Neural progenitor cell (in vitro differentiated cells): ENCODE data around the gene SCFD2. TPM values are rescaled to one million over a fixed set of nuclear protein-coding genes. Genes with fewer than 3 reads are reported as not detected.
"Not testable (repeated sequence)": the region's sequence is repeated elsewhere in the genome, so short reads cannot be mapped to it uniquely, and the experiment has no call there.

ENCODE experiments used
- DNase-seq: peaks from one replicate; pipeline ENCODE4 v3.0.0-alpha.2; 2016; ENCODE audit warnings: low spot score
- H2AFZ ChIP-seq: fragments of 200-600 bp; sonication (generic); replicated peaks from 2 replicates; pipeline ENCODE4 v1.6.1; 2016; ENCODE audit warnings: antibody characterized with exemption
- H3F3A ChIP-seq: fragments of 200-600 bp; sonication (generic); 2 replicates; pipeline ENCODE4 v1.6.1; 2016; ENCODE audit warnings: antibody characterized with exemption, low read depth
- H3K27ac ChIP-seq: fragments of 200-600 bp; sonication (generic); 2 replicates; pipeline ENCODE4 v1.5.1; 2016; ENCODE audit warnings: mild to moderate bottlenecking
- H3K27me3 ChIP-seq: fragments of 200-600 bp; sonication (generic); 2 replicates; pipeline ENCODE4 v1.6.1; 2016; ENCODE audit warnings: mild to moderate bottlenecking, moderate library complexity
- H3K36me3 ChIP-seq: fragments of 200-600 bp; sonication (generic); 2 replicates; pipeline ENCODE4 v1.5.1; 2016
- H3K4me1 ChIP-seq: fragments of 200-600 bp; sonication (generic); 2 replicates; pipeline ENCODE4 v1.6.1; 2016; ENCODE audit warnings: mixed run types
- H3K4me2 ChIP-seq: fragments of 200-600 bp; sonication (generic); 2 replicates; pipeline ENCODE4 v1.6.1; 2016
- H3K4me3 ChIP-seq: fragments of 200-600 bp; sonication (generic); 2 replicates; pipeline ENCODE4 v1.5.1; 2016
- H3K79me2 ChIP-seq: fragments of 200-600 bp; sonication (generic); 2 replicates; pipeline ENCODE4 v1.6.1; 2016; ENCODE audit warnings: low read depth
- H3K9ac ChIP-seq: fragments of 200-600 bp; sonication (generic); 2 replicates; pipeline ENCODE4 v1.6.1; 2016
- H3K9me3 ChIP-seq: fragments of 200-600 bp; sonication (generic); 2 replicates; pipeline ENCODE4 v1.5.1; 2016; ENCODE audit warnings: low read depth
- H4K20me1 ChIP-seq: fragments of 200-600 bp; sonication (generic); 2 replicates; pipeline ENCODE4 v1.6.1; 2016; ENCODE audit warnings: low read depth
- H3K27ac Mint-ChIP-seq: 3 replicates; pipeline ENCODE4 v1.8.0; 2021; ENCODE audit warnings: mixed read lengths
- H3K27me3 Mint-ChIP-seq: 2 replicates; pipeline ENCODE4 v1.8.0; 2022; ENCODE audit warnings: low read depth, mild to moderate bottlenecking, inconsistent platforms, moderate library complexity, mixed read lengths; ENCODE audit not compliant: insufficient read depth
- H3K36me3 Mint-ChIP-seq: 3 replicates; pipeline ENCODE4 v1.8.0; 2021; ENCODE audit warnings: mixed read lengths
- H3K4me1 Mint-ChIP-seq: 3 replicates; pipeline ENCODE4 v1.8.0; 2021; ENCODE audit warnings: mixed read lengths
- H3K4me3 Mint-ChIP-seq: 3 replicates; pipeline ENCODE4 v1.8.0; 2021; ENCODE audit warnings: mild to moderate bottlenecking, moderate library complexity, mixed read lengths
- H3K9me3 Mint-ChIP-seq: 3 replicates; pipeline ENCODE4 v1.8.0; 2020; ENCODE audit warnings: mixed read lengths
- EZH2 ChIP-seq: fragments of 200-600 bp; sonication (generic); IDR thresholded peaks from 2 replicates; pipeline ENCODE4 v1.6.1; 2017; ENCODE audit warnings: antibody characterized with exemption, mild to moderate bottlenecking, moderate library complexity
- EZH2phosphoT487 ChIP-seq: fragments of 200-600 bp; sonication (generic); IDR thresholded peaks from 2 replicates; pipeline ENCODE4 v1.6.1; 2017; ENCODE audit warnings: antibody characterized with exemption
- total RNA-seq: library from RNA; depleted of rRNA; stranded (reverse); fragments of >200 nt; gene quantifications from 2 replicates; pipeline ENCODE4 v1.2.3, GENCODE V29; 2015; ENCODE audit warnings: low replicate concordance
- TF ChIP-seq, protein P1 (sequence below): fragments of 200-600 bp; sonication (generic); IDR thresholded peaks from 2 replicates; pipeline ENCODE4 v1.5.1; 2017; ENCODE audit warnings: antibody characterized with exemption, mild to moderate bottlenecking

Gene SCFD2
- total RNA-seq, 1 donor from 2014 or later: 4.8 TPM

DNA sequence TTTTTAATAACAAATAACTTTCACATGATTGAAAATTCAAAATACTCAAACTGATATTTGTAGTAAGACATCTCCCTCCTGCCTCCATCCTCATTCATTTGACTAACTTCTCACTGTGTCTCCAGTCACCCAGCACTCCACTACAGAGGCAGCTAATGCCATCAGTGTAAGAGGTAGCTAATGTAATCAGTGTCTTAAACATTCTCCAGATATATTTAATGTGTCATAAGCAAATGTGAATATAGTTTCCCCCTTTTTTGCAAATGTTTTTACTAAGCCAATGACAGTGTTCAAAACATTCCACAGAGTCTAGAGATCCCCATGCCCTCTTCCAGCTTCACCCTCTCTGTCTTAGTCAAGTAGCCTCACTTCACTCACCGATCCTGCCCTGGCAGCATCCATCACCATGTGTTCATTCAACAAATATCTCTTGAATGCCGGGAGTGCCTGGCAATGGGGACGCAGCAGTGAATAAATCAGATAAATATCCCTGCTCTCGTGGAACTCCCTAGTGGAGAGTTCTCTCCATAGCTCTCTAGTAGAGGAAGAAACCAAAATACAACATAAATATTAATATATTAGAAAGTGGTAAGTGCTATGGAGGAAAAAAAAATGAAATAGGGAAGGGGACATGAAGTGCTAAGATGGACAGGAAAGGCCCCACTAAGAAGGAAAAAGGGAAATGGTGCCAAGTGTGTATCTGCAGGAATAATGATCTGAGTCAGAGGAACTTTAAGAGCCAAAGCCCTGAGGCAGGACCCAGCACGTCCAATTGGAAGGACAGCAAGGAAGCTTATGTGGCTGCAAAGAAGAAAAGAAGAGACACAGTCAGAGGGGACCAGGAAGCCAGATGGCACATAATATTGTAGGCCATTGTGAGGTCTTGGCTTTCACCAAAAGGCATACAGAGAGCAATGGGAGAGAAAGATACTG is 18.7 kb downstream of the SCFD2 start:
- Histone ChIP-seq H3F3A (no peaks in the 10 kb centered on the region), H3K4me1 (no peaks in the 10 kb centered on the region), H3K27me3 (no peaks in the 10 kb centered on the region), H3K4me2 (no peak overlapping the region), H3K36me3 (no peaks in the 10 kb centered on the region), H3K9ac (no peak overlapping the region), H3K79me2 (no peaks in the 10 kb centered on the region), H3K27ac (no peak overlapping the region), H2AFZ (no peak overlapping the region), H4K20me1 (no peaks in the 10 kb centered on the region), H3K9me3 (no peaks in the 10 kb centered on the region), H3K4me3 (no peak overlapping the region)
- Mint-ChIP-seq H3K27me3 (no peaks in the 10 kb centered on the region), H3K9me3 (peaks cover 2% of the 10 kb centered on the region), H3K27ac (no peak overlapping the region), H3K4me3 (no peak overlapping the region), H3K4me1 (no peaks in the 10 kb centered on the region), H3K36me3 (no peaks in the 10 kb centered on the region)
- TF ChIP-seq, protein P1, sequence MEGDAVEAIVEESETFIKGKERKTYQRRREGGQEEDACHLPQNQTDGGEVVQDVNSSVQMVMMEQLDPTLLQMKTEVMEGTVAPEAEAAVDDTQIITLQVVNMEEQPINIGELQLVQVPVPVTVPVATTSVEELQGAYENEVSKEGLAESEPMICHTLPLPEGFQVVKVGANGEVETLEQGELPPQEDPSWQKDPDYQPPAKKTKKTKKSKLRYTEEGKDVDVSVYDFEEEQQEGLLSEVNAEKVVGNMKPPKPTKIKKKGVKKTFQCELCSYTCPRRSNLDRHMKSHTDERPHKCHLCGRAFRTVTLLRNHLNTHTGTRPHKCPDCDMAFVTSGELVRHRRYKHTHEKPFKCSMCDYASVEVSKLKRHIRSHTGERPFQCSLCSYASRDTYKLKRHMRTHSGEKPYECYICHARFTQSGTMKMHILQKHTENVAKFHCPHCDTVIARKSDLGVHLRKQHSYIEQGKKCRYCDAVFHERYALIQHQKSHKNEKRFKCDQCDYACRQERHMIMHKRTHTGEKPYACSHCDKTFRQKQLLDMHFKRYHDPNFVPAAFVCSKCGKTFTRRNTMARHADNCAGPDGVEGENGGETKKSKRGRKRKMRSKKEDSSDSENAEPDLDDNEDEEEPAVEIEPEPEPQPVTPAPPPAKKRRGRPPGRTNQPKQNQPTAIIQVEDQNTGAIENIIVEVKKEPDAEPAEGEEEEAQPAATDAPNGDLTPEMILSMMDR: no peak
- TF ChIP-seq EZH2phosphoT487 (no peak), EZH2 (no peak)
- no peak for DNase-seq

DNA sequence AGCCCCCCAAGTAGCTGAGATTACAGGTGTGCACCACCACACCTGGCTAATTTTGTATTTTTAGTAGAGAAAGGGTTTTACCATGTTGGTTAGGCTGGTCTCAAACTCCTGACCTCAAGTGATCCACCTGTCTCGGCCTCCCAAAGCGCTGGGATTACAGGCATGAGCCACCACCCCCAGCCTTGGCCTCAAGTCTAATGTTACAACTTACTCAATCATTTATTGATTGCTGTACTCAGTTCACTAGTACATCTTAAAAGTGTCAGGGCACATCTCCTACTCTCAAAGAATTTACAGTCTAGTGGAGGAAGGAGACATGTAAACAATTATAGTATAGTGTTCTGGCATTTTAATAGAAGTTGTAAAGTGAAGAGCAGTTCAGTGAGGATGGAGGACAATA is 19.5 kb downstream of the SCFD2 start:
- H3K4me1 Mint-ChIP-seq, H3K36me3 ChIP-seq, H3K79me2 ChIP-seq, H3K27me3 Mint-ChIP-seq, DNase-seq, H3K4me1 ChIP-seq, H3K4me2 ChIP-seq, H3F3A ChIP-seq, H3K9ac ChIP-seq, H3K27ac ChIP-seq, H3K27me3 ChIP-seq, H3K9me3 ChIP-seq, H3K4me3 Mint-ChIP-seq, H2AFZ ChIP-seq, H4K20me1 ChIP-seq, H3K36me3 Mint-ChIP-seq, H3K9me3 Mint-ChIP-seq, H3K27ac Mint-ChIP-seq, H3K4me3 ChIP-seq: not testable (repeated sequence)

DNA sequence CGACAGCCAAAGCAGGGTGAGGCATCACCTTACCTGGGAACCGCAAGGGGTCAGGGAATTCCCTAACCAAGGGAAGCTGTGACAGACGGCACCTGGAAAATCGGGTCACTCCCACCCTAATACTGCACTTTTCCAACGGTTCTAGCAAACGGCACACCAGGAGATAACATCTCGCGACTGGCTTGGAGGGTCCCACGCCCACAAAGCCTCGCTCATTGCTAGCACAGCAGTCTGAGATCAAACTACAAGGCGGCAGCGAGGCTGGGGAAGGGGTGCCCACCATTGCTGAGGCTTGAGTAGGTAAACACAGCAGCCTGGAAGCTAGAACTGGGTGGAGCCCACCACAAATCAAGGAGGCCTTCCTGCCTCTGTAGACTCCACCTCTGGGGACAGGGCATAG is 25.7 kb downstream of the SCFD2 start:
- H3K79me2 ChIP-seq, H3K9me3 Mint-ChIP-seq, H3K27ac Mint-ChIP-seq, DNase-seq, H3K36me3 Mint-ChIP-seq, H3K4me1 Mint-ChIP-seq, H3K27ac ChIP-seq, H3K4me2 ChIP-seq, H4K20me1 ChIP-seq, H3K27me3 ChIP-seq, H3K36me3 ChIP-seq, H3K9ac ChIP-seq, H3K4me3 Mint-ChIP-seq, H3F3A ChIP-seq, H3K9me3 ChIP-seq, H3K27me3 Mint-ChIP-seq, H3K4me1 ChIP-seq, H3K4me3 ChIP-seq, H2AFZ ChIP-seq: not testable (repeated sequence)

DNA sequence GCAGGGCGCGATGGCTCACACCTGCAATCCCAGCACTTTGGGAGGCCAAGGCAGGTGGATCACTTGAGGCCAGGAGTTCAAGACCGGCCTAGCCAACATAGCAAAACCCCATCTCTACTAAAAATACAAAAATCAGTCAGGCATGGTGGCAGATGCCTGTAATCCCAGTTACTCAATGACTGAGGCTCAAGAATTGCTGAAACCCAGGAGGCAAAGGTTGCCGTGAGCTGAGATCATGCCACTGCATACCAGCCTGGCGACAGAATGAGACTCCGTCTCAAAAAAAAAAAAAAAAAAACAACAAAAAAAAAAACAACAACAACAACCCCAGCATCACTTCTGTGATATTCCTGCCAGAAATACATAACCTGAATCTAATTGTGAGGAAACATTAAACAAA is 30.9 kb downstream of the SCFD2 start:
- not testable (repeated sequence) for H3K27ac Mint-ChIP-seq, DNase-seq, H3K79me2 ChIP-seq, H3K9me3 ChIP-seq, H3K4me3 ChIP-seq, H3K36me3 ChIP-seq, H3K27ac ChIP-seq, H3K27me3 Mint-ChIP-seq, H4K20me1 ChIP-seq, H3K27me3 ChIP-seq, H3K36me3 Mint-ChIP-seq, H3K4me3 Mint-ChIP-seq, H3K9me3 Mint-ChIP-seq, H3K9ac ChIP-seq, H3K4me1 Mint-ChIP-seq, H3K4me2 ChIP-seq, H2AFZ ChIP-seq, H3F3A ChIP-seq, H3K4me1 ChIP-seq

DNA sequence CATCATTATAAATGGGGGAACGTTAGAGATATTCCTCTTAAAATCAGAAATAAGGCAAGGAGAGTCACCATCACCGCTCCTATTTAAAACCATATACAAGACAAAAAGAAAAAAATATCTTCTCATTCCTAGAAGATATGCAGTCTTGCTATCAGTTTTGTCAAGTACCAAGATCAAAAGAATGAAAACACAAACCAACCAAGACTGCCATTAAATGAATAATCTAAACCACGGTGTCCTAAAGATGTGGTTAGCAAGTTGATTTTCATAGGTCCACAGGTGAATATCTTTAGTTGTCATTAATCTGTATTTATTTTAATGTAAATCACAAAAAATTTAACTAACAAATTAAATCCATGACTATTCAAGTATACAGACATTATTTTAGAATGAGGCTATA is 39.3 kb downstream of the SCFD2 start:
- peaks cover 8% of the 10 kb centered on the region for H3K27me3 Mint-ChIP-seq
- Histone ChIP-seq H3K27ac (no peak overlapping the region), H2AFZ (no peak overlapping the region), H3K79me2 (no peaks in the 10 kb centered on the region), H3K4me2 (no peak overlapping the region), H3K4me3 (no peak overlapping the region), H3K9me3 (no peaks in the 10 kb centered on the region), H4K20me1 (no peaks in the 10 kb centered on the region), H3K36me3 (no peaks in the 10 kb centered on the region), H3F3A (no peaks in the 10 kb centered on the region), H3K9ac (no peak overlapping the region), H3K4me1 (no peaks in the 10 kb centered on the region), H3K27me3 (no peaks in the 10 kb centered on the region)
- H3K9me3 Mint-ChIP-seq: peaks cover 17% of the 10 kb centered on the region
- H3K4me1 Mint-ChIP-seq: peaks cover 2% of the 10 kb centered on the region
- H3K4me3 Mint-ChIP-seq: no peak overlapping the region
- TF ChIP-seq EZH2phosphoT487: no peak
- TF ChIP-seq, protein P1: no peak
- TF ChIP-seq EZH2: no peak
- H3K27ac Mint-ChIP-seq: no peak overlapping the region
- H3K36me3 Mint-ChIP-seq: peaks cover 3% of the 10 kb centered on the region
- no peak for DNase-seq
